ENCODE results near the gene NAIF1.
A peak's percentile ranks its signal among the peaks of the same experiment; 100 is the strongest.

NAIF1 gene

GRCh38 chr9:128096616-128097536 lies 29.8 kb upstream of the NAIF1 start:
- no peaks in the 10 kb centered on the region for H3K27me3 ChIP-seq
- TF ChIP-seq CTCF (IDR thresholded peaks at IDR 0.05): no peak
- no peak overlapping the region for H3K4me3 ChIP-seq
- DNase-seq: no peak
- H3K27ac ChIP-seq: peak overlapping the region; percentile 86 to 88
- intact Hi-C loops (cut with DNase I; ENCODE audit: low total_unique reads): no loop called here
- peaks cover 8 to 11% (median 9%) of the 10 kb centered on the region in 3 donors for H3K36me3 ChIP-seq
- H3K9me3 ChIP-seq: no peaks in the 10 kb centered on the region
- H3K4me1 ChIP-seq: peaks cover 9 to 78% (median 68%) of the 10 kb centered on the region in 4 donors

GRCh38 chr9:128094950-128095544 lies 27.9 kb upstream of the NAIF1 start:
- TF ChIP-seq CTCF (IDR thresholded peaks at IDR 0.05): no peak
- no peaks in the 10 kb centered on the region for H3K27me3 ChIP-seq
- H3K36me3 ChIP-seq: no peaks in the 10 kb centered on the region
- no peak overlapping the region for H3K4me3 ChIP-seq
- peaks cover 9 to 74% (median 61%) of the 10 kb centered on the region in 4 donors for H3K4me1 ChIP-seq
- peak overlapping the region; percentile 85 to 86 for H3K27ac ChIP-seq
- no peak for DNase-seq
- intact Hi-C loops (cut with DNase I; ENCODE audit: low total_unique reads): no loop called here
- no peaks in the 10 kb centered on the region for H3K9me3 ChIP-seq

- TF ChIP-seq CTCF (IDR thresholded peaks at IDR 0.05): no peak
- peak overlapping the region; percentile 11 to 39 for H3K4me3 ChIP-seq
- peak overlapping the region; percentile 85 to 86 for H3K27ac ChIP-seq
- H3K9me3 ChIP-seq: no peaks in the 10 kb centered on the region
- intact Hi-C loops (cut with DNase I; ENCODE audit: low total_unique reads): no loop called here
- H3K36me3 ChIP-seq: no peaks in the 10 kb centered on the region
- H3K4me1 ChIP-seq: peaks cover 9 to 67% (median 54%) of the 10 kb centered on the region in 4 donors
- no peaks in the 10 kb centered on the region for H3K27me3 ChIP-seq
- DNase-seq: peak; percentile 96
Measured at GRCh38 chr9:128094166-128094949, 27.2 kb upstream of the NAIF1 start.

GRCh38 chr9:128093011-128093410 lies 25.9 kb upstream of the NAIF1 start:
- intact Hi-C loops (cut with DNase I; ENCODE audit: low total_unique reads): no loop called here
- peaks cover 9 to 59% (median 46%) of the 10 kb centered on the region in 4 donors for H3K4me1 ChIP-seq
- H3K36me3 ChIP-seq: no peaks in the 10 kb centered on the region
- no peak for DNase-seq
- peak overlapping the region; percentile 85 to 86 for H3K27ac ChIP-seq
- TF ChIP-seq CTCF (IDR thresholded peaks at IDR 0.05): no peak
- H3K4me3 ChIP-seq: no peak overlapping the region
- no peaks in the 10 kb centered on the region for H3K27me3 ChIP-seq
- no peaks in the 10 kb centered on the region for H3K9me3 ChIP-seq

- Histone ChIP-seq H3K27me3 (no peaks in the 10 kb centered on the region), H3K27ac (peak overlapping the region; percentile 85 to 86), H3K4me1 (peaks cover 9 to 53% (median 40%) of the 10 kb centered on the region in 4 donors), H3K4me3 (no peak overlapping the region), H3K36me3 (no peaks in the 10 kb centered on the region), H3K9me3 (no peaks in the 10 kb centered on the region)
- intact Hi-C loops (cut with DNase I; ENCODE audit: low total_unique reads): no loop called here
- TF ChIP-seq CTCF (IDR thresholded peaks at IDR 0.05): no peak
- DNase-seq: no peak
Measured at GRCh38 chr9:128092199-128092977, 25.3 kb upstream of the NAIF1 start.
